Measurements from ENCODE around the gene PRKCA. TPM values are rescaled to one million over a fixed set of nuclear protein-coding genes. Genes with fewer than 3 reads are reported as not detected.

The PRKCA gene
- total and polyA plus RNA-seq, 4 donors = 3.0 to 14.1 (median 5.4) TPM

DNA sequence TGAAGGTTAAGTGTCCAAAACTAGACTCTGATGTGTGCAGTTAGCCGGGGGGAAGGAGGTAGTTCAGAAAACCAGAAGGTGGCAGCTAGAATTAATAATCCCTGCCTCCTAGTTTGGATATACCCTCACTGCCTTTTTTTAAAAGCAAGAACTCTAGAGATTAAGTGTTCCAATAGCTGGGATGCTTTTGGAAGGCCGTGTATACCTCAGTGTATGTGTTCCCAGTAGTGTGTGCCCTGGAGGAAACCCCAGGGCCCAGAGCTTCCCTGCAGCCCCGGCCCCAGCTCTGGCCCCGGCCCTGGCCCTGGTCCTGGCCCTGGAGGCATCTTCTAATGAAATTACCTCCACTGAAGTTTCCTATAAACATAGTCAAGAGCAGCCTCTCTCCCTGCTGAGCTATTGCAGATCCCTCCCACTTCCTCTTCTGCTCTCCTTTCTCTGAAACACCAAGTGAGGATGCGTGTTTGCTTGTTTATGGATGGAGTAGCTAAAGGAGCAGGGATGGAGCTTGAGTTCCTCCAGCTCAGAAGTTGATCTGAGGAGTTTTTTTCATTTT is 130.7 kb downstream of the PRKCA start:
- Histone ChIP-seq H3K9me3 (ENCODE audit: control insufficient read depth in 4 of 4, low read length in 3 of 4) (no peaks in the 10 kb centered on the region), H3K4me3 (ENCODE audit: low read depth in 1 of 3, low read length in 3 of 3) (no peak overlapping the region), H3K9ac (ENCODE audit: low read depth in 1 of 2, low read length in 2 of 2) (no peak overlapping the region), H3K36me3 (ENCODE audit: control insufficient read depth in 4 of 4, insufficient read depth in 3 of 4, low read depth in 1 of 4, low read length in 3 of 4) (no peaks in the 10 kb centered on the region), H3K4me1 (ENCODE audit: control insufficient read depth in 4 of 4, insufficient read depth in 4 of 4, low read length in 3 of 4) (peaks cover 0 to 4% (median 1%) of the 10 kb centered on the region in 4 donors), H3K27ac (ENCODE audit: low read depth in 1 of 2, low read length in 2 of 2) (no peak overlapping the region), H3K27me3 (ENCODE audit: control insufficient read depth in 4 of 4, insufficient read depth in 4 of 4, low read length in 3 of 4) (no peaks in the 10 kb centered on the region)
- DNase-seq (ENCODE audit: low spot score) = no peak
- 78% methylated on average over 5 of the region's 5 CpGs for WGBS
- TF ChIP-seq, protein P1, sequence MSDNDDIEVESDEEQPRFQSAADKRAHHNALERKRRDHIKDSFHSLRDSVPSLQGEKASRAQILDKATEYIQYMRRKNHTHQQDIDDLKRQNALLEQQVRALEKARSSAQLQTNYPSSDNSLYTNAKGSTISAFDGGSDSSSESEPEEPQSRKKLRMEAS (IDR thresholded peaks at IDR 0.05) = no peak

DNA sequence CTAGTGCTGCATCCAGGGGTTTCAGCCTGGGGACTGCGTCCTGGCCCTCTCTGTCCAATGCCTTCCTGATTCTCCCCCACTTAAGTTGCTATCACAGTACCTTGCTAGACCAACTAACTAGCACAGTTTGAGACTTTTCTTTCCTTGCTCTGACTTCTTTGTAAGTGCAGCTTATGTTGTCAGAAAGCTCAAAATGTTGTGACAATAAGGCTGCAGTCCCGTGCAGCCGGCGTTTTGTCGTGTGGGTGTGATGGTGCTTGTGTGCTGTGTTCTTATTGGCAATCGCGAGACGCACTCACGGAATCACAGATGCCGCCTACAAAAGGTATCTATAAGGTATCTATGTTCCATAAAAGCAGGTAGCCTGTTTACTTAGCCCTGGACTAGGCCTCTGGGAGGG is 132.8 kb downstream of the PRKCA start:
- no peaks in the 10 kb centered on the region for H3K27me3 ChIP-seq (ENCODE audit: control insufficient read depth in 4 of 4, insufficient read depth in 4 of 4, low read length in 3 of 4)
- no peak overlapping the region for H3K4me3 ChIP-seq (ENCODE audit: low read depth in 1 of 3, low read length in 3 of 3)
- no peak overlapping the region for H3K27ac ChIP-seq (ENCODE audit: low read depth in 1 of 2, low read length in 2 of 2)
- TF ChIP-seq, protein P2, sequence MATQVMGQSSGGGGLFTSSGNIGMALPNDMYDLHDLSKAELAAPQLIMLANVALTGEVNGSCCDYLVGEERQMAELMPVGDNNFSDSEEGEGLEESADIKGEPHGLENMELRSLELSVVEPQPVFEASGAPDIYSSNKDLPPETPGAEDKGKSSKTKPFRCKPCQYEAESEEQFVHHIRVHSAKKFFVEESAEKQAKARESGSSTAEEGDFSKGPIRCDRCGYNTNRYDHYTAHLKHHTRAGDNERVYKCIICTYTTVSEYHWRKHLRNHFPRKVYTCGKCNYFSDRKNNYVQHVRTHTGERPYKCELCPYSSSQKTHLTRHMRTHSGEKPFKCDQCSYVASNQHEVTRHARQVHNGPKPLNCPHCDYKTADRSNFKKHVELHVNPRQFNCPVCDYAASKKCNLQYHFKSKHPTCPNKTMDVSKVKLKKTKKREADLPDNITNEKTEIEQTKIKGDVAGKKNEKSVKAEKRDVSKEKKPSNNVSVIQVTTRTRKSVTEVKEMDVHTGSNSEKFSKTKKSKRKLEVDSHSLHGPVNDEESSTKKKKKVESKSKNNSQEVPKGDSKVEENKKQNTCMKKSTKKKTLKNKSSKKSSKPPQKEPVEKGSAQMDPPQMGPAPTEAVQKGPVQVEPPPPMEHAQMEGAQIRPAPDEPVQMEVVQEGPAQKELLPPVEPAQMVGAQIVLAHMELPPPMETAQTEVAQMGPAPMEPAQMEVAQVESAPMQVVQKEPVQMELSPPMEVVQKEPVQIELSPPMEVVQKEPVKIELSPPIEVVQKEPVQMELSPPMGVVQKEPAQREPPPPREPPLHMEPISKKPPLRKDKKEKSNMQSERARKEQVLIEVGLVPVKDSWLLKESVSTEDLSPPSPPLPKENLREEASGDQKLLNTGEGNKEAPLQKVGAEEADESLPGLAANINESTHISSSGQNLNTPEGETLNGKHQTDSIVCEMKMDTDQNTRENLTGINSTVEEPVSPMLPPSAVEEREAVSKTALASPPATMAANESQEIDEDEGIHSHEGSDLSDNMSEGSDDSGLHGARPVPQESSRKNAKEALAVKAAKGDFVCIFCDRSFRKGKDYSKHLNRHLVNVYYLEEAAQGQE (IDR thresholded peaks at IDR 0.05) = no peak
- TF ChIP-seq HNF4A (conservative IDR thresholded peaks at IDR 0.05) = no peak
- peaks cover 0 to 4% (median under 1%) of the 10 kb centered on the region in 4 donors for H3K4me1 ChIP-seq (ENCODE audit: control insufficient read depth in 4 of 4, insufficient read depth in 4 of 4, low read length in 3 of 4)
- H3K9ac ChIP-seq (ENCODE audit: low read depth in 1 of 2, low read length in 2 of 2) = no peak overlapping the region
- 96% methylated on average over 10 of the region's 10 CpGs for WGBS
- no peak for DNase-seq (ENCODE audit: low spot score)
- no peaks in the 10 kb centered on the region for H3K36me3 ChIP-seq (ENCODE audit: control insufficient read depth in 4 of 4, insufficient read depth in 3 of 4, low read depth in 1 of 4, low read length in 3 of 4)
- H3K9me3 ChIP-seq (ENCODE audit: control insufficient read depth in 4 of 4, low read length in 3 of 4) = no peaks in the 10 kb centered on the region

DNA sequence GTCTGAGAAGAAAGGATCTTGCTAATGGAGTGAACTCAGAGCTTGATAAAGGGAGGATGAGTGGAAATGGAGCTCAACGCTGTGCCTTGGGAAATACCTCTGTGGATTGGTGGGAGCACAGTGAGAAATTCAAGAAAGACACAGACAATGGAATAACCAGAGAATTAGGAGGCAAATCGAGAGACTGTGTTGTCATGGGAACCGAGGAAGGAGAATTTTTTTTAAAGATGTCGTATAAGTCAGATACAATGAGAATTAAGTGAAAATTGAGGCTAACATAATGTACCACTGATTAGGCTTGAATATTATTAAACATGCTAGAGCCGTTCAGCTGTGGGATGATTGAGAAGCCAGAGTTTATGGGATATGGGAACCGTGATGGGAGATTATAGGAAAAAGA is 134.2 kb downstream of the PRKCA start:
- Histone ChIP-seq H3K27ac (ENCODE audit: low read depth in 1 of 2, low read length in 2 of 2) (no peak overlapping the region), H3K4me1 (ENCODE audit: control insufficient read depth in 4 of 4, insufficient read depth in 4 of 4, low read length in 3 of 4) (no peaks in the 10 kb centered on the region)
- WGBS = 95% methylated on average over 6 of the region's 6 CpGs

More for the DNA sequence above, 134.2 kb downstream of the PRKCA start:
- DNase-seq (ENCODE audit: low spot score) = no peak
- Histone ChIP-seq H3K9me3 (ENCODE audit: control insufficient read depth in 4 of 4, low read length in 3 of 4) (no peaks in the 10 kb centered on the region), H3K36me3 (ENCODE audit: control insufficient read depth in 4 of 4, insufficient read depth in 3 of 4, low read depth in 1 of 4, low read length in 3 of 4) (no peaks in the 10 kb centered on the region), H3K9ac (ENCODE audit: low read depth in 1 of 2, low read length in 2 of 2) (no peak overlapping the region), H3K27me3 (ENCODE audit: control insufficient read depth in 4 of 4, insufficient read depth in 4 of 4, low read length in 3 of 4) (no peaks in the 10 kb centered on the region), H3K4me3 (ENCODE audit: low read depth in 1 of 3, low read length in 3 of 3) (no peak overlapping the region)
- TF ChIP-seq, protein P1 (IDR thresholded peaks at IDR 0.05) = no peak
- TF ChIP-seq, protein P2 (IDR thresholded peaks at IDR 0.05) = no peak
- no peak for TF ChIP-seq JUND (IDR thresholded peaks at IDR 0.05)
- no peak for TF ChIP-seq TAF1 (conservative IDR thresholded peaks at IDR 0.05)
- TF ChIP-seq, protein P3, sequence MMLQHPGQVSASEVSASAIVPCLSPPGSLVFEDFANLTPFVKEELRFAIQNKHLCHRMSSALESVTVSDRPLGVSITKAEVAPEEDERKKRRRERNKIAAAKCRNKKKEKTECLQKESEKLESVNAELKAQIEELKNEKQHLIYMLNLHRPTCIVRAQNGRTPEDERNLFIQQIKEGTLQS (IDR thresholded peaks at IDR 0.05) = no peak
- TF ChIP-seq, protein P4, sequence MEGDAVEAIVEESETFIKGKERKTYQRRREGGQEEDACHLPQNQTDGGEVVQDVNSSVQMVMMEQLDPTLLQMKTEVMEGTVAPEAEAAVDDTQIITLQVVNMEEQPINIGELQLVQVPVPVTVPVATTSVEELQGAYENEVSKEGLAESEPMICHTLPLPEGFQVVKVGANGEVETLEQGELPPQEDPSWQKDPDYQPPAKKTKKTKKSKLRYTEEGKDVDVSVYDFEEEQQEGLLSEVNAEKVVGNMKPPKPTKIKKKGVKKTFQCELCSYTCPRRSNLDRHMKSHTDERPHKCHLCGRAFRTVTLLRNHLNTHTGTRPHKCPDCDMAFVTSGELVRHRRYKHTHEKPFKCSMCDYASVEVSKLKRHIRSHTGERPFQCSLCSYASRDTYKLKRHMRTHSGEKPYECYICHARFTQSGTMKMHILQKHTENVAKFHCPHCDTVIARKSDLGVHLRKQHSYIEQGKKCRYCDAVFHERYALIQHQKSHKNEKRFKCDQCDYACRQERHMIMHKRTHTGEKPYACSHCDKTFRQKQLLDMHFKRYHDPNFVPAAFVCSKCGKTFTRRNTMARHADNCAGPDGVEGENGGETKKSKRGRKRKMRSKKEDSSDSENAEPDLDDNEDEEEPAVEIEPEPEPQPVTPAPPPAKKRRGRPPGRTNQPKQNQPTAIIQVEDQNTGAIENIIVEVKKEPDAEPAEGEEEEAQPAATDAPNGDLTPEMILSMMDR (IDR thresholded peaks at IDR 0.05; ENCODE audit: low read depth, low read length, missing input control) = no peak

Data from liver (tissue), 9 donors.